ENCODE results near the gene HYAL3. TPM values are rescaled to one million over a fixed set of nuclear protein-coding genes. Genes with fewer than 3 reads are reported as not detected.

Gene HYAL3
- total RNA-seq, 2 experiments from 2014 or later = 2.7 to 3.5 TPM

- intact Hi-C loops (cut with micrococcal nuclease; ENCODE audit: unreplicated experiment) = no loop called here
- no peak for TF ChIP-seq CTCF (conservative IDR thresholded peaks at IDR 0.05; ENCODE audit: low read length)
- no peak for TF ChIP-seq EZH2phosphoT487 (IDR thresholded peaks at IDR 0.05; ENCODE audit: borderline replicate concordance, low read depth, low read length)
- BruUV-seq (replicated peaks) = no TSS peak
- no peak overlapping the region for H3K27ac ChIP-seq (ENCODE audit: low read depth, low read length, poor library complexity, severe bottlenecking)
- no peaks in the 10 kb centered on the region for H4K20me1 ChIP-seq (ENCODE audit: insufficient read depth, low read length)
- H2AFZ ChIP-seq (ENCODE audit: low read length) = no peak overlapping the region
- no peak overlapping the region for H3K4me2 ChIP-seq (ENCODE audit: low read length)
- H3K9me3 ChIP-seq (ENCODE audit: low read length) = no peaks in the 10 kb centered on the region
- POLR2A ChIA-PET = interaction anchor here (0.7 kb wide), 1 partner anchor 25 kb away, joined by 3 read pairs; no protein-coding TSS in a partner anchor
- H3K9me2 ChIP-seq (ENCODE audit: insufficient read depth, low read length) = no peaks in the 10 kb centered on the region
- no peak for DNase-seq (ENCODE audit: low spot score)
- no peaks in the 10 kb centered on the region for H3K79me2 ChIP-seq (ENCODE audit: insufficient read depth, low read depth, low read length)
- no peaks in the 10 kb centered on the region for H3K36me3 ChIP-seq (ENCODE audit: insufficient read depth, low read length)
- H3K4me1 ChIP-seq (ENCODE audit: insufficient read depth, low read length, poor library complexity, severe bottlenecking) = peaks cover 5% of the 10 kb centered on the region
- CTCF ChIA-PET (ENCODE audit: unreplicated experiment) = no interaction called here
- no peak overlapping the region for H3K4me3 ChIP-seq (ENCODE audit: low read depth, low read length, poor library complexity, severe bottlenecking)
These were observed 27.8 kb downstream of the HYAL3 start for GRCh38 chr3:50271314-50271936.

- intact Hi-C loops (cut with micrococcal nuclease; ENCODE audit: unreplicated experiment) = no loop called here
- no peaks in the 10 kb centered on the region for H3K9me3 ChIP-seq (ENCODE audit: low read length)
- ChIA-PET POLR2A (interaction anchor here (0.6 kb wide), 1 partner anchor 9 kb away, joined by 3 read pairs; no protein-coding TSS in a partner anchor), CTCF (ENCODE audit: unreplicated experiment) (no interaction called here)
- no peaks in the 10 kb centered on the region for H3K9me2 ChIP-seq (ENCODE audit: insufficient read depth, low read length)
- no peak for TF ChIP-seq CTCF (conservative IDR thresholded peaks at IDR 0.05; ENCODE audit: low read length)
- TF ChIP-seq EZH2phosphoT487 (IDR thresholded peaks at IDR 0.05; ENCODE audit: borderline replicate concordance, low read depth, low read length) = no peak
- no peaks in the 10 kb centered on the region for H3K79me2 ChIP-seq (ENCODE audit: insufficient read depth, low read depth, low read length)
- peaks cover 5% of the 10 kb centered on the region for H3K4me1 ChIP-seq (ENCODE audit: insufficient read depth, low read length, poor library complexity, severe bottlenecking)
- no peak overlapping the region for H3K27ac ChIP-seq (ENCODE audit: low read depth, low read length, poor library complexity, severe bottlenecking)
- H2AFZ ChIP-seq (ENCODE audit: low read length) = no peak overlapping the region
- H4K20me1 ChIP-seq (ENCODE audit: insufficient read depth, low read length) = no peaks in the 10 kb centered on the region
- no peak for DNase-seq (ENCODE audit: low spot score)
- BruUV-seq (replicated peaks) = no TSS peak
- H3K36me3 ChIP-seq (ENCODE audit: insufficient read depth, low read length) = no peaks in the 10 kb centered on the region
- H3K4me3 ChIP-seq (ENCODE audit: low read depth, low read length, poor library complexity, severe bottlenecking) = no peak overlapping the region
- no peak overlapping the region for H3K4me2 ChIP-seq (ENCODE audit: low read length)
These were observed 28.6 kb downstream of the HYAL3 start for GRCh38 chr3:50270422-50271224.

GRCh38 chr3:50269977-50270413 is 29.2 kb downstream of the HYAL3 start:
- no TSS peak for BruUV-seq (replicated peaks)
- intact Hi-C loops (cut with micrococcal nuclease; ENCODE audit: unreplicated experiment) = no loop called here
- Histone ChIP-seq H3K9me2 (ENCODE audit: insufficient read depth, low read length) (no peaks in the 10 kb centered on the region), H2AFZ (ENCODE audit: low read length) (no peak overlapping the region), H3K4me1 (ENCODE audit: insufficient read depth, low read length, poor library complexity, severe bottlenecking) (peaks cover 5% of the 10 kb centered on the region), H3K79me2 (ENCODE audit: insufficient read depth, low read depth, low read length) (no peaks in the 10 kb centered on the region), H3K4me2 (ENCODE audit: low read length) (no peak overlapping the region), H4K20me1 (ENCODE audit: insufficient read depth, low read length) (no peaks in the 10 kb centered on the region), H3K9me3 (ENCODE audit: low read length) (no peaks in the 10 kb centered on the region), H3K36me3 (ENCODE audit: insufficient read depth, low read length) (no peaks in the 10 kb centered on the region), H3K27ac (ENCODE audit: low read depth, low read length, poor library complexity, severe bottlenecking) (no peak overlapping the region), H3K4me3 (ENCODE audit: low read depth, low read length, poor library complexity, severe bottlenecking) (no peak overlapping the region)
- DNase-seq (ENCODE audit: low spot score) = no peak
- ChIA-PET POLR2A (interaction anchor here (0.6 kb wide), 1 partner anchor 10 kb away, joined by 3 read pairs; no protein-coding TSS in a partner anchor), CTCF (ENCODE audit: unreplicated experiment) (no interaction called here)
- TF ChIP-seq EZH2phosphoT487 (IDR thresholded peaks at IDR 0.05; ENCODE audit: borderline replicate concordance, low read depth, low read length) (no peak), CTCF (conservative IDR thresholded peaks at IDR 0.05; ENCODE audit: low read length) (no peak)
